Kasumi-1 (cell line): ENCODE results near the gene ITGBL1.

Experiments
- DNase-seq, 2 experiments: peaks; one replicate each; lab custom pipeline; 2025; lab: John Stamatoyannopoulos, UW

Gene ITGBL1

GRCh38 chr13:101698400-101698799 lies 245.9 kb downstream of the ITGBL1 start:
- no peak for DNase-seq

GRCh38 chr13:101700598-101700997 lies 248.1 kb downstream of the ITGBL1 start:
- no peak for DNase-seq

- no peak for DNase-seq
Measured at GRCh38 chr13:101703081-101703480, 250.6 kb downstream of the ITGBL1 start.

- no peak for DNase-seq
Measured at GRCh38 chr13:101703838-101704237, 251.4 kb downstream of the ITGBL1 start.

- DNase-seq, result peak; percentile 97 to 98
Measured at GRCh38 chr13:101706651-101707050, 254.2 kb downstream of the ITGBL1 start.

GRCh38 chr13:101707659-101708058 lies 255.2 kb downstream of the ITGBL1 start:
- no peak for DNase-seq

- DNase-seq, result no peak
Measured at GRCh38 chr13:101708115-101708514, 255.6 kb downstream of the ITGBL1 start.

GRCh38 chr13:101709952-101710351 lies 257.5 kb downstream of the ITGBL1 start:
- no peak for DNase-seq

GRCh38 chr13:101711307-101712025 lies 259.0 kb downstream of the ITGBL1 start:
- no peak for DNase-seq

- no peak for DNase-seq
Measured at GRCh38 chr13:101712026-101712348, 259.5 kb downstream of the ITGBL1 start.

GRCh38 chr13:101714195-101714594 lies 261.7 kb downstream of the ITGBL1 start:
- no peak for DNase-seq

- DNase-seq, result no peak
Measured at GRCh38 chr13:101717353-101717752, 264.9 kb downstream of the ITGBL1 start.

- no peak for DNase-seq
Measured at GRCh38 chr13:101718496-101718895, 266.0 kb downstream of the ITGBL1 start.

GRCh38 chr13:101726681-101727080 lies 274.2 kb downstream of the ITGBL1 start:
- DNase-seq, result no peak

- no peak for DNase-seq
Measured at GRCh38 chr13:101727118-101727517, 274.6 kb downstream of the ITGBL1 start.

GRCh38 chr13:101728021-101728420 lies 275.5 kb downstream of the ITGBL1 start:
- no peak for DNase-seq

- no peak for DNase-seq
Measured at GRCh38 chr13:101728615-101729014, 276.1 kb downstream of the ITGBL1 start.

- no peak for DNase-seq
Measured at GRCh38 chr13:101730420-101731000, 278.0 kb downstream of the ITGBL1 start.

- no peak for DNase-seq
Measured at GRCh38 chr13:101736566-101736965, 284.1 kb downstream of the ITGBL1 start.

- no peak for DNase-seq
Measured at GRCh38 chr13:101738336-101738735, 285.9 kb downstream of the ITGBL1 start.

- no peak for DNase-seq
Measured at GRCh38 chr13:101739382-101740178, 287.1 kb downstream of the ITGBL1 start.

- no peak for DNase-seq
Measured at GRCh38 chr13:101746513-101746912, 294.0 kb downstream of the ITGBL1 start.

GRCh38 chr13:101747039-101747438 lies 294.6 kb downstream of the ITGBL1 start:
- no peak for DNase-seq
